Mesendoderm (in vitro differentiated cells): Measurements from ENCODE around the gene PM20D1.
A peak's percentile ranks its signal among the peaks of the same experiment; 100 is the strongest.

ENCODE experiments used
- DNase-seq: peaks from one replicate; pipeline ENCODE4 v3.0.0; 2013
- H2AK5ac ChIP-seq: 2 replicates; pipeline ENCODE4 v1.6.1; 2013; ENCODE audit warnings: low read length, inconsistent platforms
- H2BK120ac ChIP-seq: 2 replicates; pipeline ENCODE4 v1.6.1; 2013; ENCODE audit warnings: low read depth, mild to moderate bottlenecking, low read length, moderate library complexity, mixed read lengths
- H2BK15ac ChIP-seq: replicated peaks from 2 replicates; pipeline ENCODE4 v1.6.1; 2013; ENCODE audit warnings: low read depth, mild to moderate bottlenecking, moderate library complexity
- H2BK5ac ChIP-seq: 2 replicates; pipeline ENCODE4 v1.6.1; 2013; ENCODE audit warnings: low read length, inconsistent platforms
- H3K18ac ChIP-seq: 2 replicates; pipeline ENCODE4 v1.6.1; 2013; ENCODE audit warnings: mild to moderate bottlenecking, low read length, mixed read lengths
- H3K23ac ChIP-seq: one replicate; pipeline ENCODE4 v1.6.1; 2013; ENCODE audit warnings: low read length
- H3K27ac ChIP-seq: 2 replicates; pipeline ENCODE4 v1.5.1; 2013; ENCODE audit warnings: low read depth, mild to moderate bottlenecking, inconsistent platforms, low read length, moderate library complexity
- H3K27me3 ChIP-seq: 2 replicates; pipeline ENCODE4 v1.6.1; 2013; ENCODE audit warnings: low read length, control low read depth, mild to moderate bottlenecking, inconsistent platforms; ENCODE audit not compliant: insufficient read depth, poor library complexity
- H3K36me3 ChIP-seq: 2 replicates; pipeline ENCODE4 v1.6.1; 2013; ENCODE audit warnings: low read length, inconsistent platforms; ENCODE audit not compliant: control insufficient read depth, insufficient read depth
- H3K4ac ChIP-seq: one replicate; pipeline ENCODE4 v1.6.1; 2013; ENCODE audit warnings: low read depth, mild to moderate bottlenecking, low read length, moderate library complexity
- H3K4me1 ChIP-seq: 2 replicates; pipeline ENCODE4 v1.6.1; 2013; ENCODE audit warnings: low read depth, low read length, inconsistent platforms; ENCODE audit not compliant: control insufficient read depth
- H3K4me2 ChIP-seq: 2 replicates; pipeline ENCODE4 v1.6.1; 2013; ENCODE audit warnings: low read length
- H3K4me3 ChIP-seq: 2 replicates; pipeline ENCODE4 v1.5.1; 2013; ENCODE audit warnings: mild to moderate bottlenecking, low read length
- H3K56ac ChIP-seq: one replicate; pipeline ENCODE4 v1.6.1; 2013; ENCODE audit warnings: low read length
- H3K79me1 ChIP-seq: 2 replicates; pipeline ENCODE4 v1.6.1; 2013; ENCODE audit warnings: low read length, inconsistent platforms
- H3K79me2 ChIP-seq: 2 replicates; pipeline ENCODE4 v1.6.1; 2013; ENCODE audit warnings: mild to moderate bottlenecking, low read length; ENCODE audit not compliant: control insufficient read depth, insufficient read depth
- H3K9ac ChIP-seq: 2 replicates; pipeline ENCODE4 v1.6.1; 2013; ENCODE audit warnings: low read length, inconsistent platforms
- H4K5ac ChIP-seq: one replicate; pipeline ENCODE4 v1.6.1; 2013; ENCODE audit warnings: low read length
- H4K8ac ChIP-seq: one replicate; pipeline ENCODE4 v1.6.1; 2013; ENCODE audit warnings: low read depth, mild to moderate bottlenecking, control low read depth, low read length, moderate library complexity
- WGBS: extraction: QIAGEN DNeasy Blood & Tissue Kit; methylation state at CpG from one replicate; pipeline ENCODE4 v1.1.7; 2013; ENCODE audit warnings: low lambda C conversion rate, missing lambda C conversion rate; ENCODE audit not compliant: insufficient coverage; ENCODE audit errors: extremely low coverage; 5-methylcytosine and 5-hydroxymethylcytosine counted together

The PM20D1 gene

GRCh38 chr1:205794011-205794730 is 55.8 kb downstream of the PM20D1 start:
- H4K8ac ChIP-seq, result no peak overlapping the region
- H4K5ac ChIP-seq, result no peak overlapping the region
- no peak overlapping the region for H2BK15ac ChIP-seq
- no peak overlapping the region for H3K27ac ChIP-seq
- no CpG with 5 or more reads among the region's 5 CpGs for WGBS
- no peak overlapping the region for H2AK5ac ChIP-seq
- H3K9ac ChIP-seq, result no peak overlapping the region
- H3K79me1 ChIP-seq, result no peaks in the 10 kb centered on the region
- H3K4me1 ChIP-seq, result no peaks in the 10 kb centered on the region
- no peaks in the 10 kb centered on the region for H3K27me3 ChIP-seq
- H3K23ac ChIP-seq, result no peak overlapping the region
- H3K56ac ChIP-seq, result no peak overlapping the region
- H3K36me3 ChIP-seq, result peaks cover 9% of the 10 kb centered on the region
- no peak overlapping the region for H2BK120ac ChIP-seq
- no peak overlapping the region for H2BK5ac ChIP-seq
- no peak overlapping the region for H3K4me3 ChIP-seq
- no peak for DNase-seq
- H3K4ac ChIP-seq, result no peak overlapping the region
- no peak overlapping the region for H3K18ac ChIP-seq
- H3K79me2 ChIP-seq, result no peaks in the 10 kb centered on the region
- H3K4me2 ChIP-seq, result no peak overlapping the region

GRCh38 chr1:205792961-205793673 is 56.8 kb downstream of the PM20D1 start:
- Histone ChIP-seq H4K8ac (no peak overlapping the region), H2BK5ac (no peak overlapping the region), H3K36me3 (peaks cover 9% of the 10 kb centered on the region), H3K4me3 (no peak overlapping the region), H3K4me1 (no peaks in the 10 kb centered on the region), H3K18ac (no peak overlapping the region), H3K4me2 (no peak overlapping the region), H3K79me1 (no peaks in the 10 kb centered on the region), H3K56ac (no peak overlapping the region), H4K5ac (no peak overlapping the region), H2BK15ac (no peak overlapping the region), H2BK120ac (no peak overlapping the region), H3K23ac (no peak overlapping the region), H3K79me2 (no peaks in the 10 kb centered on the region), H3K27ac (no peak overlapping the region), H2AK5ac (no peak overlapping the region), H3K4ac (no peak overlapping the region), H3K9ac (no peak overlapping the region), H3K27me3 (no peaks in the 10 kb centered on the region)
- no CpG with 5 or more reads among the region's 6 CpGs for WGBS
- DNase-seq, result no peak

GRCh38 chr1:205792481-205792881 is 57.5 kb downstream of the PM20D1 start:
- WGBS, result no CpG with 5 or more reads among the region's 8 CpGs
- H4K5ac ChIP-seq, result no peak overlapping the region
- H3K4me2 ChIP-seq, result no peak overlapping the region
- H3K4ac ChIP-seq, result no peak overlapping the region
- H3K27ac ChIP-seq, result no peak overlapping the region
- H3K4me3 ChIP-seq, result no peak overlapping the region
- no peaks in the 10 kb centered on the region for H3K79me2 ChIP-seq
- no peaks in the 10 kb centered on the region for H3K4me1 ChIP-seq
- H3K56ac ChIP-seq, result no peak overlapping the region
- H3K36me3 ChIP-seq, result peaks cover 9% of the 10 kb centered on the region
- no peak overlapping the region for H3K9ac ChIP-seq
- no peak overlapping the region for H3K23ac ChIP-seq
- no peak overlapping the region for H2BK5ac ChIP-seq
- no peak overlapping the region for H3K18ac ChIP-seq
- no peaks in the 10 kb centered on the region for H3K27me3 ChIP-seq
- no peak overlapping the region for H2BK15ac ChIP-seq
- no peak for DNase-seq
- no peak overlapping the region for H2AK5ac ChIP-seq
- no peaks in the 10 kb centered on the region for H3K79me1 ChIP-seq
- no peak overlapping the region for H2BK120ac ChIP-seq
- H4K8ac ChIP-seq, result no peak overlapping the region

GRCh38 chr1:205791568-205792180 is 58.3 kb downstream of the PM20D1 start:
- H3K4me1 ChIP-seq, result no peaks in the 10 kb centered on the region
- H3K79me1 ChIP-seq, result no peaks in the 10 kb centered on the region
- H3K9ac ChIP-seq, result no peak overlapping the region
- no peak overlapping the region for H2AK5ac ChIP-seq
- no peak overlapping the region for H3K4me3 ChIP-seq
- no CpG with 5 or more reads among the region's 5 CpGs for WGBS
- no peak overlapping the region for H3K56ac ChIP-seq
- H3K4me2 ChIP-seq, result no peak overlapping the region
- H3K18ac ChIP-seq, result no peak overlapping the region
- no peak overlapping the region for H4K5ac ChIP-seq
- no peak overlapping the region for H2BK120ac ChIP-seq
- H3K27ac ChIP-seq, result no peak overlapping the region
- no peak overlapping the region for H4K8ac ChIP-seq
- no peak overlapping the region for H3K4ac ChIP-seq
- H2BK5ac ChIP-seq, result no peak overlapping the region
- peak; percentile 65 for DNase-seq
- no peaks in the 10 kb centered on the region for H3K79me2 ChIP-seq
- H3K23ac ChIP-seq, result no peak overlapping the region
- H2BK15ac ChIP-seq, result no peak overlapping the region
- peaks cover 6% of the 10 kb centered on the region for H3K36me3 ChIP-seq
- H3K27me3 ChIP-seq, result no peaks in the 10 kb centered on the region

GRCh38 chr1:205787287-205787916 is 62.5 kb downstream of the PM20D1 start:
- Histone ChIP-seq H3K9ac (no peak overlapping the region), H3K4ac (no peak overlapping the region), H4K5ac (no peak overlapping the region), H3K18ac (no peak overlapping the region), H3K27me3 (no peaks in the 10 kb centered on the region), H3K4me2 (no peak overlapping the region), H2BK15ac (no peak overlapping the region), H3K4me3 (no peak overlapping the region), H3K36me3 (no peaks in the 10 kb centered on the region), H2BK5ac (no peak overlapping the region), H2BK120ac (no peak overlapping the region), H3K23ac (no peak overlapping the region), H3K27ac (no peak overlapping the region), H4K8ac (no peak overlapping the region), H3K4me1 (no peaks in the 10 kb centered on the region), H3K56ac (no peak overlapping the region), H3K79me2 (no peaks in the 10 kb centered on the region), H2AK5ac (no peak overlapping the region), H3K79me1 (no peaks in the 10 kb centered on the region)
- no CpG with 5 or more reads among the region's 10 CpGs for WGBS
- no peak for DNase-seq
